SK-N-SH treated with all-trans-retinoic acid at 6 μM for 48 hours (cell line): ENCODE data around the gene LRPPRC.

ENCODE experiments used
- ARNTL ChIP-seq: fragments of 450-650 bp; formaldehyde crosslinking; IDR thresholded peaks from 2 replicates; pipeline ENCODE4 v1.5.0; 2020; ENCODE audit warnings: low read depth, mild to moderate bottlenecking, moderate library complexity, borderline replicate concordance
- BACH2 ChIP-seq: fragments of 250-450 bp; sonication (Bioruptor Pico); IDR thresholded peaks from 2 replicates; pipeline ENCODE4 v1.9.0; 2021; ENCODE audit warnings: mild to moderate bottlenecking, borderline replicate concordance
- ISL1 ChIP-seq: fragments of 250-450 bp; sonication (Bioruptor Pico); IDR thresholded peaks from 2 replicates; pipeline ENCODE4 v2.1.2; 2022; ENCODE audit warnings: mild to moderate bottlenecking, moderate library complexity
- OSR1 ChIP-seq: fragments of 250-450 bp; sonication (Bioruptor Pico); IDR thresholded peaks from 2 replicates; pipeline ENCODE4 v1.8.0; 2022; ENCODE audit warnings: moderate library complexity, mild to moderate bottlenecking, inconsistent platforms
- TOX ChIP-seq: fragments of 250-450 bp; sonication (Bioruptor Pico); IDR thresholded peaks from 2 replicates; pipeline ENCODE4 v1.8.0; 2021; ENCODE audit warnings: mild to moderate bottlenecking, moderate library complexity, borderline replicate concordance
- ZFP30 ChIP-seq: fragments of 450-650 bp; formaldehyde crosslinking; IDR thresholded peaks from 2 replicates; pipeline ENCODE4 v1.5.0; 2022; ENCODE audit warnings: mild to moderate bottlenecking, moderate library complexity
- TF ChIP-seq, protein P1 (sequence below): fragments of 250-450 bp; sonication (Bioruptor Pico); IDR thresholded peaks from 2 replicates; pipeline ENCODE4 v1.8.0; 2020; ENCODE audit warnings: mild to moderate bottlenecking, moderate library complexity, borderline replicate concordance

DNA sequence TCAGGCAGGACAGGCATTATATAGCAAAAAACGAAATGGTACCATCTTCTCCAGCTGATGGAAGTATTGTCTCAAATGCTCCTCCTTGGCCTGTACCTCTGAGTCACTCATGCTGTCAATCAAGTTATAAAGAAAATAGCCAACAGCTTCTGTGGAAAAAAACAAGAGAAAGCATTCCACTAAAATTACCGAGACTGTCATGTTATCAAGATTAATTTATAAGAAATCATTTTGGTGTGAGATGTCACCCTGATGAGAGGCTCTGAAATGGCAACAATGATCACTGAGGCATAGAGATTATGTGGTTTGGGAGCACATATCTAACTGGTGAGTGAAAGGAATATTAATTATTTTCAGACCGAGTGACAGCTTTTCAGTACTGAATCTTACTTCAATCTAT lies 47.4 kb downstream of the LRPPRC start:
- TF ChIP-seq BACH2 (CRISPR knock-in tag) (no peak), ARNTL (CRISPR knock-in tag) (no peak), TOX (CRISPR knock-in tag) (no peak), ISL1 (CRISPR knock-in tag) (no peak), OSR1 (CRISPR knock-in tag) (no peak), ZFP30 (CRISPR knock-in tag) (no peak)
- TF ChIP-seq, protein P1, sequence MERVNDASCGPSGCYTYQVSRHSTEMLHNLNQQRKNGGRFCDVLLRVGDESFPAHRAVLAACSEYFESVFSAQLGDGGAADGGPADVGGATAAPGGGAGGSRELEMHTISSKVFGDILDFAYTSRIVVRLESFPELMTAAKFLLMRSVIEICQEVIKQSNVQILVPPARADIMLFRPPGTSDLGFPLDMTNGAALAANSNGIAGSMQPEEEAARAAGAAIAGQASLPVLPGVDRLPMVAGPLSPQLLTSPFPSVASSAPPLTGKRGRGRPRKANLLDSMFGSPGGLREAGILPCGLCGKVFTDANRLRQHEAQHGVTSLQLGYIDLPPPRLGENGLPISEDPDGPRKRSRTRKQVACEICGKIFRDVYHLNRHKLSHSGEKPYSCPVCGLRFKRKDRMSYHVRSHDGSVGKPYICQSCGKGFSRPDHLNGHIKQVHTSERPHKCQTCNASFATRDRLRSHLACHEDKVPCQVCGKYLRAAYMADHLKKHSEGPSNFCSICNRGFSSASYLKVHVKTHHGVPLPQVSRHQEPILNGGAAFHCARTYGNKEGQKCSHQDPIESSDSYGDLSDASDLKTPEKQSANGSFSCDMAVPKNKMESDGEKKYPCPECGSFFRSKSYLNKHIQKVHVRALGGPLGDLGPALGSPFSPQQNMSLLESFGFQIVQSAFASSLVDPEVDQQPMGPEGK (CRISPR knock-in tag) = no peak
